ENCODE measurements around the gene ENTPD2. TPM values are rescaled to one million over a fixed set of nuclear protein-coding genes. Genes with fewer than 3 reads are reported as not detected.

The ENTPD2 gene
- total and polyA plus RNA-seq, 2 of the 4 experiments (the other 2 are of a cell fraction) = not detected

GRCh38 chr9:137026384-137026783, 27.5 kb downstream of the ENTPD2 start:
- no peak overlapping the region for H2BK120ac ChIP-seq (ENCODE audit: low read depth, low read length)
- no peaks in the 10 kb centered on the region; the same call in 1 of the 2 replicates for H4K20me1 ChIP-seq (ENCODE audit: insufficient read depth, low read length)
- TF ChIP-seq ELK1 (IDR thresholded peaks at IDR 0.05; ENCODE audit: borderline replicate concordance, low read depth, low read length) (no peak), MAZ (IDR thresholded peaks at IDR 0.05; ENCODE audit: borderline replicate concordance, low read depth, low read length) (no peak), POLR2A (IDR thresholded peaks at IDR 0.05; ENCODE audit: low read depth, low read length) (no peak), CTCF (conservative IDR thresholded peaks at IDR 0.05; ENCODE audit: low read depth, low read length) (no peak), RAD21 (IDR thresholded peaks at IDR 0.05; ENCODE audit: low read length) (no peak), RFX5 (IDR thresholded peaks at IDR 0.05; ENCODE audit: low read depth, low read length) (no peak), BHLHE40 (IDR thresholded peaks at IDR 0.05; ENCODE audit: low read depth, low read length) (no peak), RCOR1 (IDR thresholded peaks at IDR 0.05; ENCODE audit: insufficient replicate concordance, low read length) (no peak), SMC3 (IDR thresholded peaks at IDR 0.05; ENCODE audit: low read depth, low read length) (no peak), NFE2L2 (IDR thresholded peaks at IDR 0.05; ENCODE audit: low read depth, low read length) (no peak), FOS (IDR thresholded peaks at IDR 0.05; ENCODE audit: low read depth, low read length) (no peak), MXI1 (IDR thresholded peaks at IDR 0.05; ENCODE audit: borderline replicate concordance, low read depth, low read length) (no peak), CHD1 (IDR thresholded peaks at IDR 0.05; ENCODE audit: low read depth, low read length) (no peak), CEBPB (IDR thresholded peaks at IDR 0.05; ENCODE audit: low read depth, low read length) (no peak), MAFK (IDR thresholded peaks at IDR 0.05; ENCODE audit: low read depth, low read length) (no peak), USF2 (IDR thresholded peaks at IDR 0.05; ENCODE audit: low read depth, low read length) (no peak)
- H3K36me3 ChIP-seq (ENCODE audit: control insufficient read depth, insufficient read depth, low read length) = no peaks in the 10 kb centered on the region
- no peak overlapping the region for H3K56ac ChIP-seq (ENCODE audit: extremely low read depth, insufficient read depth, low read length)
- no peak overlapping the region for H3K9ac ChIP-seq (ENCODE audit: low read depth, low read length)
- in situ Hi-C loops (cut with MboI; ENCODE audit: low sequenced_read_pairs) = no loop called here
- no peak overlapping the region for H3K18ac ChIP-seq (ENCODE audit: low read depth, low read length)
- H2BK20ac ChIP-seq (ENCODE audit: low read depth, low read length) = no peak overlapping the region
- H2AFZ ChIP-seq (replicated peaks; ENCODE audit: low read length, poor library complexity) = no peak overlapping the region
- H3K4ac ChIP-seq (ENCODE audit: low read depth, low read length) = no peak overlapping the region
- no peak overlapping the region for H2AK5ac ChIP-seq (ENCODE audit: low read depth, low read length)
- H3K4me3 ChIP-seq (ENCODE audit: insufficient read depth, low read depth, low read length) = no peak overlapping the region
- intact Hi-C loops (cut with micrococcal nuclease) = no loop called here
- no peak overlapping the region for H3K4me2 ChIP-seq (ENCODE audit: low read depth, low read length)
- no peak overlapping the region for H4K91ac ChIP-seq (ENCODE audit: insufficient read depth, low read depth, low read length)
- no peak overlapping the region for H2BK5ac ChIP-seq (ENCODE audit: low read depth, low read length, poor library complexity, severe bottlenecking)
- ChIA-PET POLR2A (ENCODE audit: unreplicated experiment) (no interaction called here), CTCF (no interaction called here)
- H3K9me3 ChIP-seq (ENCODE audit: control insufficient read depth, insufficient read depth, low read length) = no peaks in the 10 kb centered on the region
- H3K4me1 ChIP-seq (ENCODE audit: control insufficient read depth, insufficient read depth, low read length) = peaks cover 5% of the 10 kb centered on the region
- no peak overlapping the region for H4K5ac ChIP-seq (ENCODE audit: low read depth, low read length)
- no TSS peak for BruUV-seq (replicated peaks)
- H4K8ac ChIP-seq (ENCODE audit: low read depth in 2 of 2, low read length in 2 of 2) = no peak overlapping the region
- H2BK15ac ChIP-seq (ENCODE audit: low read depth, low read length) = no peak overlapping the region
- ATAC-seq (ENCODE audit: low read depth) (no peak), DNase-seq (no peak)
- H3K14ac ChIP-seq (replicated peaks; ENCODE audit: low read depth, low read length) = no peak overlapping the region
- no peaks in the 10 kb centered on the region for H3K27me3 ChIP-seq (ENCODE audit: control insufficient read depth, insufficient read depth, low read length)
- H3K9me1 ChIP-seq (ENCODE audit: insufficient read depth, low read length) = peaks cover 4% of the 10 kb centered on the region; the same call in 1 of the 2 replicates
- dilution Hi-C loops (cut with HindIII; ENCODE audit: low sequenced_read_pairs, unreplicated experiment) = no loop called here
- no peak overlapping the region for H3K27ac ChIP-seq (ENCODE audit: insufficient read depth, low read length)
- H3K23ac ChIP-seq (ENCODE audit: low read depth, low read length) = no peak overlapping the region
- 100% methylated on average over 1 of the region's 2 CpGs; no CpG with 5 or more reads in 1 of the 2 experiments for WGBS, 2 experiments (ENCODE audit: extremely low coverage in 2 of 2, insufficient read length in 1 of 2)
- H2AK9ac ChIP-seq (replicated peaks; ENCODE audit: low read depth, low read length, poor library complexity) = no peak overlapping the region
- peaks cover 0 to 7% of the 10 kb centered on the region in 2 experiments; a peak in 2 of 4 replicates for H3K79me1 ChIP-seq (ENCODE audit: low read depth in 1 of 2, low read length in 2 of 2)

Data from IMR-90 (cell line).